ENCODE results near the gene SGK1. TPM values are rescaled to one million over a fixed set of nuclear protein-coding genes. Genes with fewer than 3 reads are reported as not detected.

SGK1 gene
- total RNA-seq, 1 experiment from 2014 or later: 7.8 TPM

- Histone ChIP-seq H4K20me1 (ENCODE audit: control insufficient read depth, insufficient read depth, insufficient read length) (no peaks in the 10 kb centered on the region), H3K79me1 (ENCODE audit: insufficient read depth, low read depth, low read length, poor library complexity, severe bottlenecking) (no peaks in the 10 kb centered on the region), H3K79me2 (ENCODE audit: insufficient read depth, low read length) (no peaks in the 10 kb centered on the region), H2BK20ac (ENCODE audit: low read depth, low read length, poor library complexity, severe bottlenecking) (no peak overlapping the region), H2AFZ (ENCODE audit: low read length) (no peak overlapping the region), H3K23ac (ENCODE audit: insufficient read length, low read depth, low read length) (no peak overlapping the region), H3K9ac (ENCODE audit: extremely low read depth, insufficient read length, low read length) (no peak overlapping the region), H2BK120ac (ENCODE audit: low read depth, low read length, poor library complexity, severe bottlenecking) (no peak overlapping the region), H4K8ac (replicated peaks; ENCODE audit: insufficient read length, low read depth, low read length) (no peak overlapping the region), H4K5ac (ENCODE audit: insufficient read length, low read depth, low read length) (no peak overlapping the region), H2BK15ac (ENCODE audit: low read depth, low read length) (no peak overlapping the region), H3K14ac (ENCODE audit: insufficient read depth, low read length) (no peak overlapping the region), H3K23me2 (ENCODE audit: insufficient read length, low read depth, low read length, poor library complexity, severe bottlenecking) (no peaks in the 10 kb centered on the region), H3K4ac (ENCODE audit: low read depth, low read length) (no peak overlapping the region), H3K4me2 (ENCODE audit: insufficient read depth, insufficient read length, low read length) (no peak overlapping the region), H3K4me1 (ENCODE audit: insufficient read depth, low read length) (peaks cover 3% of the 10 kb centered on the region; the same call in 1 of the 2 replicates), H2BK5ac (ENCODE audit: insufficient read length, low read length) (no peak overlapping the region), H3K27me3 (ENCODE audit: insufficient read depth, low read length) (no peaks in the 10 kb centered on the region), H3K56ac (ENCODE audit: insufficient read length, low read depth, low read length) (no peak overlapping the region), H2AK5ac (ENCODE audit: insufficient read length, low read length) (no peak overlapping the region), H2BK12ac (ENCODE audit: insufficient read length, low read depth, low read length) (no peak overlapping the region), H4K91ac (ENCODE audit: insufficient read length, low read depth, low read length) (no peak overlapping the region), H3T11ph (ENCODE audit: low read length) (no peak overlapping the region), H3K9me3 (ENCODE audit: control insufficient read depth, low read depth, low read length) (no peaks in the 10 kb centered on the region), H3K27ac (ENCODE audit: insufficient read length, low read depth, low read length) (no peak overlapping the region), H3K18ac (ENCODE audit: insufficient read length, low read depth, low read length) (no peak overlapping the region)
- DNase-seq: no peak
- WGBS (ENCODE audit: extremely low coverage, insufficient read length, low lambda C conversion rate): no CpG with 5 or more reads among the region's 9 CpGs
- H3K27me3 Mint-ChIP-seq (ENCODE audit: low read depth): no peaks in the 10 kb centered on the region; the same call in 1 of the 2 replicates
- TF ChIP-seq CTCF (conservative IDR thresholded peaks at IDR 0.05): no peak
- peaks cover 0 to 4% of the 10 kb centered on the region in 2 experiments; a peak in 1 of 5 replicates for H3K9me3 Mint-ChIP-seq
- H3K4me1 Mint-ChIP-seq: peaks cover 34 to 37% of the 10 kb centered on the region in 2 experiments
- no peaks in the 10 kb centered on the region for H3K36me3 Mint-ChIP-seq (ENCODE audit: insufficient read depth in 1 of 3, low read depth in 3 of 3)
- H3K27ac Mint-ChIP-seq: no peak overlapping the region
- H3K4me3 Mint-ChIP-seq: no peak overlapping the region
Measured at GRCh38 chr6:134308800-134309199, 9.1 kb downstream of the SGK1 start.
